HG03521 (cell line): ENCODE data around the gene HOXA13.

ENCODE experiments used
- ATAC-seq: cut with Tn5 transposase; IDR thresholded peaks from one replicate; pipeline ENCODE4 v1.9.1; 2021; ENCODE audit warnings: mild to moderate bottlenecking, moderate library complexity; ENCODE audit not compliant: unreplicated experiment

HOXA13 gene

GRCh38 chr7:27237735-27238334, 37.9 kb upstream of the HOXA13 start:
- ATAC-seq: no peak

- no peak for ATAC-seq
These were observed 35.8 kb upstream of the HOXA13 start for GRCh38 chr7:27235387-27236311.

- ATAC-seq: no peak
These were observed 29.6 kb upstream of the HOXA13 start for GRCh38 chr7:27229448-27229847.

GRCh38 chr7:27224983-27225934, 25.4 kb upstream of the HOXA13 start:
- ATAC-seq: no peak

GRCh38 chr7:27223941-27224575, 24.2 kb upstream of the HOXA13 start:
- no peak for ATAC-seq

- ATAC-seq: no peak
These were observed 21.4 kb upstream of the HOXA13 start for GRCh38 chr7:27221201-27221797.

GRCh38 chr7:27220440-27220955, 20.6 kb upstream of the HOXA13 start:
- ATAC-seq: no peak

GRCh38 chr7:27219821-27220220, 19.9 kb upstream of the HOXA13 start:
- no peak for ATAC-seq

GRCh38 chr7:27217951-27218350, 18.1 kb upstream of the HOXA13 start:
- ATAC-seq: no peak

- no peak for ATAC-seq
These were observed 15.5 kb upstream of the HOXA13 start for GRCh38 chr7:27215356-27215755.

- no peak for ATAC-seq
These were observed 14.5 kb upstream of the HOXA13 start for GRCh38 chr7:27214239-27214950.

GRCh38 chr7:27213433-27214238, 13.7 kb upstream of the HOXA13 start:
- ATAC-seq: no peak

GRCh38 chr7:27212497-27213432, 12.9 kb upstream of the HOXA13 start:
- ATAC-seq: no peak

GRCh38 chr7:27211764-27212204, 11.9 kb upstream of the HOXA13 start:
- no peak for ATAC-seq

GRCh38 chr7:27211084-27211446, 11.2 kb upstream of the HOXA13 start:
- ATAC-seq: no peak

GRCh38 chr7:27210441-27211083, 10.7 kb upstream of the HOXA13 start:
- peak; percentile 56 for ATAC-seq

- no peak for ATAC-seq
These were observed 10.1 kb upstream of the HOXA13 start for GRCh38 chr7:27209933-27210440.
